SK-N-MC (cell line): Measurements from ENCODE around the gene BLOC1S6.

Experiments used
- EZH2 ChIP-seq: fragments of 200-600 bp; sonication (generic); IDR thresholded peaks from one replicate; pipeline ENCODE4 v1.6.1; 2017; ENCODE audit warnings: antibody characterized with exemption
- FOXP2 ChIP-seq: optimal IDR thresholded peaks from 2 replicates; pipeline ENCODE3; 2011; ENCODE audit warnings: mild to moderate bottlenecking, moderate library complexity; ENCODE audit not compliant: insufficient read depth; ENCODE audit errors: extremely low read length, control extremely low read depth
- POLR2AphosphoS5 ChIP-seq: IDR thresholded peaks from 2 replicates; pipeline ENCODE4 v1.6.1; 2012; ENCODE audit warnings: mild to moderate bottlenecking, low read depth, low read length, borderline replicate concordance

DNA sequence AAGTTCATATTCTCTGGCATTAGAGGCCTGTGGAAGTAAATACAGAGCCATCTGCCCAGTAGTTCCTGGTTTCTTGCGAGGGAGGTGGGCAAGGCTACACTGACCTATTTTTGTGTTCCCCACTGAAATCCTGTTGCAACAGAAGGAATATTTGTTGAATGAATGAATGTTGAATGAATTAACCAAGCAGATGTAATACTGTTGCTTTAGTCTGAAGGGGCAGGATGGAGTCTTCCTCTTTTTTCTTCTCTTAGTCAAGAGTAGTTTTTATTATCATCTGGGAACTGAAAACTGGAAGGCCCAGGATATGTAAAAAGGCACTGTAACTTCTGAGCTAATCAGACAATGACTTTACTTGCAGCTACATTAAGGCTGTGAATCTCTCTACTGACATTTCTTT lies 17.1 kb downstream of the BLOC1S6 start:
- no peak for TF ChIP-seq FOXP2
- TF ChIP-seq EZH2 = no peak
- TF ChIP-seq POLR2AphosphoS5 = no peak
